Stimulated activated CD8-positive, alpha-beta memory T cell treated with anti-CD3 and anti-CD28 coated beads, Interleukin-15, amount 100 ng/mL, for 48 hours (primary cell): Measurements from ENCODE around the gene MBD3L2.
"Not testable (repeated sequence)": the region's sequence is repeated elsewhere in the genome, so short reads cannot be mapped to it uniquely, and the experiment has no call there.

ENCODE experiments used
- DNase-seq, 2 donors: peaks; one replicate each; pipeline ENCODE4 v3.0.0-alpha.2; 2020; ENCODE audit warnings: low read depth in 2 of 2

Gene MBD3L2

GRCh38 chr19:7059977-7060376 lies 10.9 kb downstream of the MBD3L2 start:
- not testable (repeated sequence) for DNase-seq

GRCh38 chr19:7063339-7063738 lies 14.2 kb downstream of the MBD3L2 start:
- no peak for DNase-seq

GRCh38 chr19:7063764-7064418 lies 14.8 kb downstream of the MBD3L2 start:
- DNase-seq, result no peak

GRCh38 chr19:7067122-7067521 lies 18.0 kb downstream of the MBD3L2 start:
- DNase-seq, result not testable (repeated sequence)

- no peak for DNase-seq
These were observed 18.6 kb downstream of the MBD3L2 start for GRCh38 chr19:7067716-7068115.

GRCh38 chr19:7068599-7068998 lies 19.5 kb downstream of the MBD3L2 start:
- no peak for DNase-seq

- peak; percentile 95 to 96 for DNase-seq
These were observed 20.2 kb downstream of the MBD3L2 start, which contains the start of gene ZNF557 for GRCh38 chr19:7069042-7069903. ZNF557 (plus strand) TSS chr19:7069703; CDS start chr19:7075075, 5,372 bp downstream.

- DNase-seq, result no peak
These were observed 20.7 kb downstream of the MBD3L2 start for GRCh38 chr19:7069904-7070226.

GRCh38 chr19:7072541-7072940 lies 23.4 kb downstream of the MBD3L2 start:
- DNase-seq, result no peak

GRCh38 chr19:7074705-7075282 lies 25.7 kb downstream of the MBD3L2 start:
- DNase-seq, result no peak

- no peak for DNase-seq
These were observed 27.0 kb downstream of the MBD3L2 start for GRCh38 chr19:7076151-7076550.

- no peak for DNase-seq
These were observed 28.9 kb downstream of the MBD3L2 start for GRCh38 chr19:7078008-7078407.

GRCh38 chr19:7083076-7083956 lies 34.2 kb downstream of the MBD3L2 start:
- DNase-seq, result no peak

- DNase-seq, result no peak
These were observed 39.9 kb downstream of the MBD3L2 start for GRCh38 chr19:7088999-7089398.

GRCh38 chr19:7098096-7098495 lies 49.0 kb downstream of the MBD3L2 start:
- DNase-seq, result no peak

- peak; percentile 82 to 88 for DNase-seq
These were observed 49.8 kb downstream of the MBD3L2 start for GRCh38 chr19:7098701-7099596.

GRCh38 chr19:7099597-7099921 lies 50.4 kb downstream of the MBD3L2 start:
- DNase-seq, result no peak
